Measurements from ENCODE around the gene JAK2. TPM values are rescaled to one million over a fixed set of nuclear protein-coding genes. Genes with fewer than 3 reads are reported as not detected.

JAK2 gene
- polyA plus RNA-seq, 1 experiment = 9.2 TPM

GRCh38 chr9:5110867-5111681 is 126.0 kb downstream of the JAK2 start:
- TF ChIP-seq CTCF (IDR thresholded peaks at IDR 0.05; ENCODE audit: low read depth, low read length) = no peak
- H3K27ac ChIP-seq (ENCODE audit: low read depth, low read length) = no peak overlapping the region
- no peak for DNase-seq (ENCODE audit: low read depth, low spot score)
- CTCF ChIA-PET = no interaction called here
- H3K9me3 ChIP-seq (ENCODE audit: control insufficient read depth, insufficient read depth, low read length) = peaks cover 29% of the 10 kb centered on the region
- no peaks in the 10 kb centered on the region for H3K27me3 ChIP-seq (ENCODE audit: control insufficient read depth, insufficient read depth, low read length)
- no peak overlapping the region for H3K4me3 ChIP-seq (ENCODE audit: low read depth, low read length)
- POLR2A ChIA-PET = no interaction called here

GRCh38 chr9:5111696-5112095 is 126.6 kb downstream of the JAK2 start:
- no peak for DNase-seq (ENCODE audit: low read depth, low spot score)
- TF ChIP-seq CTCF (IDR thresholded peaks at IDR 0.05; ENCODE audit: low read depth, low read length) = no peak
- ChIA-PET CTCF (no interaction called here), POLR2A (no interaction called here)
- Histone ChIP-seq H3K4me3 (ENCODE audit: low read depth, low read length) (no peak overlapping the region), H3K27ac (ENCODE audit: low read depth, low read length) (no peak overlapping the region), H3K9me3 (ENCODE audit: control insufficient read depth, insufficient read depth, low read length) (peaks cover 29% of the 10 kb centered on the region), H3K27me3 (ENCODE audit: control insufficient read depth, insufficient read depth, low read length) (no peaks in the 10 kb centered on the region)

- ChIA-PET POLR2A (no interaction called here), CTCF (no interaction called here)
- Histone ChIP-seq H3K27me3 (ENCODE audit: control insufficient read depth, insufficient read depth, low read length) (no peaks in the 10 kb centered on the region), H3K9me3 (ENCODE audit: control insufficient read depth, insufficient read depth, low read length) (peaks cover 29% of the 10 kb centered on the region), H3K27ac (ENCODE audit: low read depth, low read length) (no peak overlapping the region), H3K4me3 (ENCODE audit: low read depth, low read length) (no peak overlapping the region)
- no peak for TF ChIP-seq CTCF (IDR thresholded peaks at IDR 0.05; ENCODE audit: low read depth, low read length)
- DNase-seq (ENCODE audit: low read depth, low spot score) = no peak
Measured at GRCh38 chr9:5112109-5112592, 127.1 kb downstream of the JAK2 start.

- DNase-seq (ENCODE audit: low read depth, low spot score) = no peak
- no peak for TF ChIP-seq CTCF (IDR thresholded peaks at IDR 0.05; ENCODE audit: low read depth, low read length)
- POLR2A ChIA-PET = no interaction called here
- CTCF ChIA-PET = no interaction called here
- no peak overlapping the region for H3K4me3 ChIP-seq (ENCODE audit: low read depth, low read length)
- no peaks in the 10 kb centered on the region for H3K27me3 ChIP-seq (ENCODE audit: control insufficient read depth, insufficient read depth, low read length)
- H3K9me3 ChIP-seq (ENCODE audit: control insufficient read depth, insufficient read depth, low read length) = peaks cover 29% of the 10 kb centered on the region
- H3K27ac ChIP-seq (ENCODE audit: low read depth, low read length) = no peak overlapping the region
Measured at GRCh38 chr9:5112646-5113045, 127.6 kb downstream of the JAK2 start.

GRCh38 chr9:5113523-5113922 is 128.5 kb downstream of the JAK2 start:
- peaks cover 29% of the 10 kb centered on the region for H3K9me3 ChIP-seq (ENCODE audit: control insufficient read depth, insufficient read depth, low read length)
- ChIA-PET POLR2A (no interaction called here), CTCF (no interaction called here)
- H3K27ac ChIP-seq (ENCODE audit: low read depth, low read length) = no peak overlapping the region
- DNase-seq (ENCODE audit: low read depth, low spot score) = no peak
- no peak for TF ChIP-seq CTCF (IDR thresholded peaks at IDR 0.05; ENCODE audit: low read depth, low read length)
- no peaks in the 10 kb centered on the region for H3K27me3 ChIP-seq (ENCODE audit: control insufficient read depth, insufficient read depth, low read length)
- H3K4me3 ChIP-seq (ENCODE audit: low read depth, low read length) = no peak overlapping the region
